Left ventricle myocardium inferior (tissue), 1 donor: ENCODE results near the gene HAPSTR1. TPM values are rescaled to one million over a fixed set of nuclear protein-coding genes. Genes with fewer than 3 reads are reported as not detected.

ENCODE experiments used
- DNase-seq: peaks from one replicate; pipeline ENCODE4 v3.0.0-alpha.2; 2020
- H3K27ac ChIP-seq: fragments of 200-600 bp; replicated peaks from 2 replicates; pipeline ENCODE4 v1.8.0; 2021
- H3K27me3 ChIP-seq: fragments of 200-600 bp; 2 replicates; pipeline ENCODE4 v1.8.0; 2021; ENCODE audit warnings: low read depth
- H3K36me3 ChIP-seq: fragments of 200-600 bp; 2 replicates; pipeline ENCODE4 v1.8.0; 2021
- H3K4me1 ChIP-seq: fragments of 200-600 bp; 2 replicates; pipeline ENCODE4 v1.8.0; 2021
- H3K4me3 ChIP-seq: fragments of 200-600 bp; 2 replicates; pipeline ENCODE4 v1.8.0; 2021; ENCODE audit warnings: mild to moderate bottlenecking, moderate library complexity
- H3K9me3 ChIP-seq: fragments of 200-600 bp; replicated peaks from 2 replicates; pipeline ENCODE4 v1.8.0; 2021
- intact Hi-C: fragments of 100-400 bp; cut with micrococcal nuclease; formaldehyde crosslinking; loops from one replicate; pipeline ENCODE4 v1.11.0; 2022
- total RNA-seq: library from RNA; stranded (reverse); fragmentation: NEBNext Ultra II Directional; extraction: Animal tissue kit (Norgen Biotek cat#: 25700); gene quantifications from one replicate; pipeline ENCODE4 v1.2.1, GENCODE V29; 2021
- TF ChIP-seq, protein P1 (sequence below): fragments of 200-600 bp; IDR thresholded peaks from 2 replicates; pipeline ENCODE4 v1.8.0; 2021; ENCODE audit warnings: antibody characterized with exemption, mild to moderate bottlenecking, borderline replicate concordance
- donor health status: DM: no; HTN: yes; CAD: no; lungs with severe emphysema.

HAPSTR1 gene
- total RNA-seq, 1 donor from 2014 or later: 52.3 TPM

- Histone ChIP-seq H3K27me3 (no peaks in the 10 kb centered on the region), H3K27ac (no peak overlapping the region), H3K36me3 (peaks cover 39% of the 10 kb centered on the region), H3K4me1 (peaks cover 96% of the 10 kb centered on the region), H3K9me3 (no peaks in the 10 kb centered on the region), H3K4me3 (no peak overlapping the region)
- TF ChIP-seq, protein P1, sequence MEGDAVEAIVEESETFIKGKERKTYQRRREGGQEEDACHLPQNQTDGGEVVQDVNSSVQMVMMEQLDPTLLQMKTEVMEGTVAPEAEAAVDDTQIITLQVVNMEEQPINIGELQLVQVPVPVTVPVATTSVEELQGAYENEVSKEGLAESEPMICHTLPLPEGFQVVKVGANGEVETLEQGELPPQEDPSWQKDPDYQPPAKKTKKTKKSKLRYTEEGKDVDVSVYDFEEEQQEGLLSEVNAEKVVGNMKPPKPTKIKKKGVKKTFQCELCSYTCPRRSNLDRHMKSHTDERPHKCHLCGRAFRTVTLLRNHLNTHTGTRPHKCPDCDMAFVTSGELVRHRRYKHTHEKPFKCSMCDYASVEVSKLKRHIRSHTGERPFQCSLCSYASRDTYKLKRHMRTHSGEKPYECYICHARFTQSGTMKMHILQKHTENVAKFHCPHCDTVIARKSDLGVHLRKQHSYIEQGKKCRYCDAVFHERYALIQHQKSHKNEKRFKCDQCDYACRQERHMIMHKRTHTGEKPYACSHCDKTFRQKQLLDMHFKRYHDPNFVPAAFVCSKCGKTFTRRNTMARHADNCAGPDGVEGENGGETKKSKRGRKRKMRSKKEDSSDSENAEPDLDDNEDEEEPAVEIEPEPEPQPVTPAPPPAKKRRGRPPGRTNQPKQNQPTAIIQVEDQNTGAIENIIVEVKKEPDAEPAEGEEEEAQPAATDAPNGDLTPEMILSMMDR: no peak
- intact Hi-C loops: no loop called here
- no peak for DNase-seq
Measured at GRCh38 chr16:9118170-9118569, 26.7 kb downstream of the HAPSTR1 start.

DNA sequence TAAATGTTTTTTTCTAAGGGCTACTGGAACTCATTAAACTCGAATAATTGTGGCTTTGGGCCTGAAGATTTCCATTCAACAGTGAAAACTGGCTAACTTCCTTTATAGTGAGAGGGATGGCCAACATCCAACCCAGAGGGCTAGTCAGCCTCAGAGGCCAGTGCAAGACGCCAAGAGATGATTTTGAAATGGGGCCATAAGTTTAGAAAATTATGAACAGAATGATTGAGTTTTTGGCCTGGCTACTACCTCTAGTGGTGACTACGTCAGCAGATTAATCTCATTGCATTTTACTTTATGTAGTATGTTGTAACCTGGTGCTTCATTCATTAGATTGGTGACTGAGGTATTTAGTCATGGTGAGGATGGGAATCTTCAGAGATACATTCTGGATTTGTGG is 28.4 kb downstream of the HAPSTR1 start:
- Histone ChIP-seq H3K9me3 (no peaks in the 10 kb centered on the region), H3K27me3 (no peaks in the 10 kb centered on the region), H3K27ac (no peak overlapping the region), H3K4me3 (no peak overlapping the region), H3K4me1 (peaks cover 94% of the 10 kb centered on the region), H3K36me3 (peaks cover 53% of the 10 kb centered on the region)
- intact Hi-C loops: no loop called here
- no peak for DNase-seq
- TF ChIP-seq, protein P1: no peak

DNA sequence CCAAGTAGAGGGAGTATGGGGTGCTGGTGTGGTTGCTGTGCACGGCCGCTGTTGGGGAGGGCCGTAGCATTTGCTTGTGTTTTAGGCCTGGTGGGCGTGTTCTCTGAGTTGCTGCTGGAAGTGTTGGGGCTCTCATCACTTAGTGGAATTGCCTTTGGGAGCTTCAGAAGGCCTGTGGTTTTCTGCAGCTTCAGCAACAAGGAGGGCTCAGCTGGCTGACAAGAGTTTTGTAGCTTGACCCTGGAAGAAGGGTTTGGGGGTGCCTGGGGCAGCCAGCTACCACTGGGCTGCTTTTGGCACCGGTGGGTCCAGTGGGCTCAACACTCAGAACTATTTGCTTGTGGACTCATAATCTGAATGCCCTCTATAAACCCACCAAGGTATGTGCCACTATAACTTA is 30.9 kb downstream of the HAPSTR1 start:
- intact Hi-C loops: no loop called here
- Histone ChIP-seq H3K4me3 (no peak overlapping the region), H3K4me1 (peaks cover 88% of the 10 kb centered on the region), H3K27ac (no peak overlapping the region), H3K36me3 (peaks cover 52% of the 10 kb centered on the region), H3K9me3 (no peaks in the 10 kb centered on the region), H3K27me3 (no peaks in the 10 kb centered on the region)
- TF ChIP-seq, protein P1: no peak
- no peak for DNase-seq

GRCh38 chr16:9122969-9123368 is 31.5 kb downstream of the HAPSTR1 start:
- Histone ChIP-seq H3K27me3 (no peaks in the 10 kb centered on the region), H3K4me3 (no peak overlapping the region), H3K4me1 (peaks cover 88% of the 10 kb centered on the region), H3K27ac (no peak overlapping the region), H3K36me3 (peaks cover 45% of the 10 kb centered on the region), H3K9me3 (no peaks in the 10 kb centered on the region)
- intact Hi-C loops: no loop called here
- DNase-seq: no peak
- TF ChIP-seq, protein P1: no peak

DNA sequence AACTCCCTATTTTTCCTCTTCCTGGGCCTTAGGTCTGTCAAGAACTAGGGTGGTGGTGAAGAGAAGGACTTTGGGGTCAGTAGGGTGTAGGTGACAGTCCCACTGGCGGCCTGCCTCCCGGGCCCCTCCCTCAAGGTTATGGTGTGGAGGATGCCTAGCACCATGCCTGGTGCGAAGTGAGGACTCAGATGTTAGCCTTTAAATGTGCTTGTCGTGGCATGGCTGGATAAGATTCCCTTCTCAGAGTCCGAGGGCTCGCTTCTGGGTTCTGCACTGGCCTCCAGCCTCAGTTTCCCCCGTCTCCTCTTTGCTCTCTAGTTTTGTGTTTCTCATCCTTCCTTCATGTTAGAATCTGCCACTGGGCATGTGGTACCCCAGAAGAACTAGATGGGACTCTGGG is 32.0 kb downstream of the HAPSTR1 start:
- Histone ChIP-seq H3K27ac (no peak overlapping the region), H3K36me3 (peaks cover 42% of the 10 kb centered on the region), H3K9me3 (no peaks in the 10 kb centered on the region), H3K4me1 (peaks cover 89% of the 10 kb centered on the region), H3K4me3 (no peak overlapping the region), H3K27me3 (no peaks in the 10 kb centered on the region)
- DNase-seq: no peak
- TF ChIP-seq, protein P1: no peak
- intact Hi-C loops: no loop called here

DNA sequence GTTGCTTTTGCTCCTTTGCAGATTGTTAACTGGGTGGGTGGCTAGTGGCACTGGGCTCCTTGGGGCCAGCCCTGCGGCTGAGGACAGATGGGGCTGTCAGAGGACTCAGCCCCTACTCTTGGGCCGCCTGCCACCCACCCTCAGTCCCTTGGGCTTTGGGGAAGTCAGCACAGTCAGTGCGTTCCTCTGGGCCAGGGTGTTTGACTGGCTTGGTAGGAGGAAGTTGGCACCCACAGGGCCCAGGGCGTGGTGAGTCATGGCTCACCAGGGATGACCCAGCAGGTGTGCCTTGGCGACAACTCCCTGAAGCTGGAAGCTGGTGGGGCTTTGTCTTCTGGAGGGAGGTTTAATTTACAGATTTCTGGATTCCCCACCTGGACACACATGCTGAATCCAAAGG is 32.4 kb downstream of the HAPSTR1 start:
- peaks cover 38% of the 10 kb centered on the region for H3K36me3 ChIP-seq

More for the DNA sequence above, 32.4 kb downstream of the HAPSTR1 start:
- TF ChIP-seq, protein P1: no peak
- no peaks in the 10 kb centered on the region for H3K27me3 ChIP-seq
- peaks cover 89% of the 10 kb centered on the region for H3K4me1 ChIP-seq
- peak overlapping the region; percentile 11 for H3K27ac ChIP-seq
- no peak overlapping the region for H3K4me3 ChIP-seq
- peak; percentile 45 for DNase-seq
- intact Hi-C loops: no loop called here
- H3K9me3 ChIP-seq: no peaks in the 10 kb centered on the region
